ENCODE data around the gene C15orf62.

Gene C15orf62

DNA sequence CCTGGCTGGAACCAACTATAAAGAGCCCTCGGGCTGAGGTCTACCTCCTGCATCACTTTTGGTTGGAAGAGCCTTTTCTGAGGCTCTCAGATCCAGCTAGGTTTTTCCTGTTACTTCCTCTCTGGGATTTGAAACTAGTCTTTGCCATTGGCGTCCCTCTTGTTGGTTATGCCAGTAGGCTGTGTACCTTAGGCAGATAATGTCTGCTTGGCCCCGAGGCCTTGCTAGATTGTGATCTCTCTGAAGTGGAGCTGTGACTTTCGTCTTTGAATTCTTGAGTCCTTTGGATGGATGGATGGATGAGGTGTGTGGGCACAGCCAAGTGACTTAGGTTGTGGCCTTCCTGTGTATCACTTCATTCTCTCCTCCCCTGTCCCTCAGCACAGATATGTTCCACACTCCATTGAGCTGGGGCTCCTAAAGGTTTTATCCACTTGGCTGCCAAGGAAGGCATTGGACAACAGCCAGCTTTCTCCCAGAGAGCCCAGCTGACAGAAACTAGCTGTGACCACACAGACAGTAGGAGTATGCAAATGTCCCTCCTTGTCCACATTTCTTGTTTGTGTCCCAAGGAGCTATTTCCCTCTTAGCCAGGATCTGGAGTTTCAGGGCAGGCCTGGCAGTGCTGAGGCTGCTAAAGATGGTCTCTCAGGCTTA is 45.4 kb downstream of the C15orf62 start:
- no peak for DNase-seq (ENCODE audit: low read depth in 2 of 2)

DNA sequence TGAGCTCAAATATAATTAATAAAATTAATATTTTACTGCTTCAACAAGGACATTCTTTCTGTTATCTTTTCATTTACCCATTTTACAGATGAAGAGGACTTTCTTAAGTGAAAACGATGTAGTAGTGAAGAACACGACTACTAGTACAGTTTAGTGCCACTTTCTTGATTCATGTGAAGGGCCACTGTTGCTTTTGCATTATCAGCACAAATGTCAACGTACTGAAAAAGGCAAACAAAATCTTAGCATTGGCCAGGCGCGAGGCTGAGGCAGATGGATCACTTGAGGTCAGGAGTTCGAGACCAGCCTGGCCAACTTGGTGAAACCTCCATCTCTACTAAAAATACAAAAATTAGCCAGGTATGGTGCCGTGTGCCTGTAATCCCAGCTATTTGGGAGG is 49.3 kb downstream of the C15orf62 start:
- no peak for DNase-seq (ENCODE audit: low read depth in 2 of 2)

DNA sequence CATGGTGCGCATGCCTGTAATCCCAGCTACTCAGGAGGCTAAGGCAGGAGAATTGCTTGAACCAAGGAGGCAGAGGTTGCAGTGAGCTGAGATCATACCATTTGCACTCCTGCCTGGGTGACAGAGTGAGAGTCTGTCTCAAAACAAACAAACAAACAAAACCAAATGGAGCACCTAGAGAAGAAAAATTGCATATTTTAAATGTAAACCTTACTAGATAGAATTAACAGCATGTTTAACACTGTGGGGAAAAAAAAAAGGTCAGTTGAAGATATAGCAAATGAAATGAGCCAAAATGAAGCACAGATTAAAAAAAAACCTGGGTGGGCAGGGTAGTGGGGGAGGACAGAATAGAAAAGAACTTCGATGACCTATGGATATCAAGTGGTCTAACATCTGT is 51.4 kb downstream of the C15orf62 start:
- no peak for DNase-seq (ENCODE audit: low read depth in 2 of 2)

Data from stimulated activated CD4-positive, alpha-beta T cell treated with anti-CD3 and anti-CD28 coated beads, Interleukin-1b, Interleukin-23, amount 100 ng/mL, for 4 hours (primary cell).